Uterus (tissue), 2 donors: Measurements from ENCODE around the gene ZNF784.

Experiments
- POLR2A ChIP-seq, 2 donors: fragments of 450-650 bp; IDR thresholded peaks; one replicate each; pipeline ENCODE4 v1.6.1; 2016; ENCODE audit warnings: antibody characterized with exemption in 2 of 2, mild to moderate bottlenecking in 1 of 2, moderate library complexity in 1 of 2
- TF ChIP-seq, protein P1 (sequence below), 4 experiments: fragments of 200-600 bp in 2 of 4; fragments of 450-650 bp in 2 of 4; sonication (generic) in 2 of 4; IDR thresholded peaks; one replicate each; pipeline ENCODE4 v1.5.1; 2016 to 2019; ENCODE audit warnings: antibody characterized with exemption in 4 of 4, mild to moderate bottlenecking in 2 of 4, moderate library complexity in 1 of 4

DNA sequence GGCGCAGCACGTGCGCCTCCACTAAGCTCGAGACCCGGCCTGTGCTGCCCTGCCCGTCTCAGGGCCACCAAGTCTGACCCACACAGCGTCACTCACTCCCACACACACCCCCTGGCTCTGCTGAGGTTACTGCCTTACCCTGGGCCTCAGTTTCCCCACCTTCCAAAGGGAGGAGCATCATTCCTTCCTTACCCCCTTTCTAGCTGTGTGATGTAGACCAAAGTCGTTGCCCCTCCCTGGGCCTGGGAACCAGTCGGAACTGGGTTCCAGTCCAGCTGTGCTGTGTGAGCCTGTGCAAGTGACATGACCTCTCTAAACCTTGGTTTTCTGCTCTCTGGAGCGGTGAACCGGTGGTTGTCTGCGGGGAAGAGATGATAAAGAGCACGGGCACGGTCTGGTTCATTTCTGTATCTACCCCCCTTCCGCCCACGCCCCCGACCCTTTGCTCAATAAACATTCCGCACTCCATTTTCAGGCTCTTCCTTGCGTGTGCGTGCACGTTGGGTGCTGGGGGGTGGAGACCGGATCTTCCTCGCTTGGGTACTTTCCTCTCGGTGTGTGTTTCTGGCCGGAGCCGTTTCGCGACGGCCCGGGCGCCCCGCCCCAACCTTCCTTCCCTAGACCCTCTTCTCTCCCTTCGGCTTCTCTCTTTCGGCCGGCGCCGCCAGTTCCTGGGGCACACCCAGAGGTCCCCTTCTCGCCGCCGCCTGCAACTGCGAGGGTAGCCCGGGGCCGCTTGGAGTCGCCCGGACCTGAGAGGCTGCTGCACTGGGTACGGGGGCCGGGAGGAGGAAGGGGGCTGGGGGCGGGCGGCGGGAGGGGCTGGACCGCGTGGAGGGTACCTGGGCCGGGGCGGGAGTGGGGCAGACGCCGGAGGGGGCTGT is 18.9 kb upstream of the ZNF784 start, which contains the start of gene ZNF581:
- TF ChIP-seq, protein P1, sequence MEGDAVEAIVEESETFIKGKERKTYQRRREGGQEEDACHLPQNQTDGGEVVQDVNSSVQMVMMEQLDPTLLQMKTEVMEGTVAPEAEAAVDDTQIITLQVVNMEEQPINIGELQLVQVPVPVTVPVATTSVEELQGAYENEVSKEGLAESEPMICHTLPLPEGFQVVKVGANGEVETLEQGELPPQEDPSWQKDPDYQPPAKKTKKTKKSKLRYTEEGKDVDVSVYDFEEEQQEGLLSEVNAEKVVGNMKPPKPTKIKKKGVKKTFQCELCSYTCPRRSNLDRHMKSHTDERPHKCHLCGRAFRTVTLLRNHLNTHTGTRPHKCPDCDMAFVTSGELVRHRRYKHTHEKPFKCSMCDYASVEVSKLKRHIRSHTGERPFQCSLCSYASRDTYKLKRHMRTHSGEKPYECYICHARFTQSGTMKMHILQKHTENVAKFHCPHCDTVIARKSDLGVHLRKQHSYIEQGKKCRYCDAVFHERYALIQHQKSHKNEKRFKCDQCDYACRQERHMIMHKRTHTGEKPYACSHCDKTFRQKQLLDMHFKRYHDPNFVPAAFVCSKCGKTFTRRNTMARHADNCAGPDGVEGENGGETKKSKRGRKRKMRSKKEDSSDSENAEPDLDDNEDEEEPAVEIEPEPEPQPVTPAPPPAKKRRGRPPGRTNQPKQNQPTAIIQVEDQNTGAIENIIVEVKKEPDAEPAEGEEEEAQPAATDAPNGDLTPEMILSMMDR (IDR thresholded peaks at IDR 0.05): peak in 2 of 4 experiments; percentile 20 to 28
- TF ChIP-seq POLR2A (IDR thresholded peaks at IDR 0.05): peak in 1 of 2 donors; percentile 23
